CD4-positive, alpha-beta T cell treated with Interferon alpha-2 for 1 hour (primary cell): ENCODE results near the gene PFN3.

Experiments
- DNase-seq, 2 donors: peaks; one replicate each; pipeline ENCODE4 v3.0.0-alpha.2; 2020 to 2022

Gene PFN3

GRCh38 chr5:177399997-177400868, at the start of gene PFN3:
Gene PFN3, minus strand, starts transcription at chr5:177400661. Its CDS starts 85 bp downstream, at chr5:177400576.
- no peak for DNase-seq

- DNase-seq, result no peak
Measured at GRCh38 chr5:177449140-177450061, 48.9 kb upstream of the PFN3 start.

GRCh38 chr5:177448244-177448950, 47.9 kb upstream of the PFN3 start:
- DNase-seq, result no peak

GRCh38 chr5:177447611-177448243, 47.3 kb upstream of the PFN3 start:
- DNase-seq, result peak in 1 of 2 donors; percentile 31

- peak; percentile 78 to 87 for DNase-seq
Measured at GRCh38 chr5:177447066-177447610, 46.7 kb upstream of the PFN3 start.

GRCh38 chr5:177446200-177447065, 46.0 kb upstream of the PFN3 start, which contains the start of gene PRR7:
Gene PRR7, plus strand, starts transcription at chr5:177446814. Its CDS starts 8,254 bp downstream, at chr5:177455068.
- peak; percentile 70 to 84 for DNase-seq

GRCh38 chr5:177445917-177446199, 45.4 kb upstream of the PFN3 start:
- no peak for DNase-seq

- DNase-seq, result peak in 1 of 2 donors; percentile 61
Measured at GRCh38 chr5:177445052-177445916, 44.8 kb upstream of the PFN3 start.

GRCh38 chr5:177444106-177445051, 43.9 kb upstream of the PFN3 start:
- DNase-seq, result peak in 1 of 2 donors; percentile 59

GRCh38 chr5:177443144-177443983, 42.9 kb upstream of the PFN3 start:
- DNase-seq, result no peak

GRCh38 chr5:177442066-177442826, 41.8 kb upstream of the PFN3 start:
- DNase-seq, result no peak

- no peak for DNase-seq
Measured at GRCh38 chr5:177440990-177441780, 40.7 kb upstream of the PFN3 start.

GRCh38 chr5:177440211-177440989, 39.9 kb upstream of the PFN3 start:
- peak; percentile 41 to 78 for DNase-seq

GRCh38 chr5:177439518-177440053, 39.1 kb upstream of the PFN3 start:
- no peak for DNase-seq

GRCh38 chr5:177438468-177438867, 38.0 kb upstream of the PFN3 start:
- no peak for DNase-seq
